Measurements from ENCODE around the gene MFSD6.

MFSD6 gene

DNA sequence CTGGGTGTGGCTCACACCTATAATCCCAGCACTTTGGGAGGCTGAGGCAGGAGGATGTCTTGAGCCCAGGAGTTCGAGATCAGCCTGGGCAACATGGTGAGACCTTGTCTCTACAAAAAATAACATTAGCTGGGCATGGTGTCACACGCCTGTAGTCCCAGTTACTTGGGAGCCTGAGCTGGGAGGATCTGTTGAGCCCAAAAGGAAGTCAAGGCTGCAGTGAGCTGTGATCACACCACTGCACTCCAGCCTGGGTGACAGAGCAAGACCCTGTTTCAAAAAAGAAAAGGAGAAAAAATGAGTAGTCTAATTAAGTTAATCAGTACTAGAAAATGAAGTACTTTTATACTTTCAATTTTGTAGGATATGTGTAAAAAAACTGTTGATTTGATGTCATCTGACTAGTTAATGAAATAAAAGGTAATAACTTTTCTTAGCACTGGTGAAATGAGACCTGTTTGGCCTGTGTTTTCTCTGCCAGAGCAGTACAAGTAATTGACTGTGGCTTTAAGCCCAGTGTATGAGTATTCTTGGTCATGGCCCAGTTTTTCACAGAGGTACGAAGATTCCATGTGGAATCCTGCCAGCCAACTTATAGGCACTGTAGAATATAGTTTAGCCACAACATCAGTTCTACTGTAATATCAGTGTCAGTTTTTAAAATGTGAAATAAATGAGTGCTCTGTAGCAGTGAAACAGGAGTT lies 35.8 kb downstream of the MFSD6 start:
- ATAC-seq (no peak), DNase-seq (no peak)
- H3K9me3 Mint-ChIP-seq, result no peaks in the 10 kb centered on the region
- H3K4me3 Mint-ChIP-seq, result peak overlapping the region in 1 of 2 donors; percentile 9
- peaks cover 63% of the 10 kb centered on the region for H3K4me1 Mint-ChIP-seq
- peak overlapping the region in 1 of 2 donors; percentile 23 for H3K27ac Mint-ChIP-seq
- H3K27me3 Mint-ChIP-seq, result no peaks in the 10 kb centered on the region

DNA sequence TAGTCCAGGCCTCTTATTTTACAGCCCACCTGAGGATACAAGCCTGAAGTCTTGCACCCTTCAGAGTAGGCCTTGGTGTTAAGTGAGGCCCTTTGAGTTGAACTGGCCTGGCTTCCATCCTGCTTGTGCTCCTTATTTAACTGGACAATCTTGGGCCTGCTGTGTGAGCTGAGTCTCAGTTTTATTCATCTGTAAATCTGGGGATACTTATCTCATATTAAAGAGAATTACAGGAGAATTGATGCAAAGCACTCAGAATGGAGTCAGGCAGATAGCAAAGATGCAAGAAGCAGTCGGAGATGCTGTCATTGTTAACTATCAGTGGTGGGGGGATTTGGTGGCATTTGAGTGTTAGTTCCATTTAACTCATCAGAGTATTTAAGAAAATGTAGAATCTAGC lies 36.8 kb downstream of the MFSD6 start:
- H3K4me3 Mint-ChIP-seq, result no peak overlapping the region
- ATAC-seq (no peak), DNase-seq (no peak)
- no peak overlapping the region for H3K27ac Mint-ChIP-seq
- peaks cover 55% of the 10 kb centered on the region for H3K4me1 Mint-ChIP-seq
- no peaks in the 10 kb centered on the region for H3K9me3 Mint-ChIP-seq
- no peaks in the 10 kb centered on the region for H3K27me3 Mint-ChIP-seq

DNA sequence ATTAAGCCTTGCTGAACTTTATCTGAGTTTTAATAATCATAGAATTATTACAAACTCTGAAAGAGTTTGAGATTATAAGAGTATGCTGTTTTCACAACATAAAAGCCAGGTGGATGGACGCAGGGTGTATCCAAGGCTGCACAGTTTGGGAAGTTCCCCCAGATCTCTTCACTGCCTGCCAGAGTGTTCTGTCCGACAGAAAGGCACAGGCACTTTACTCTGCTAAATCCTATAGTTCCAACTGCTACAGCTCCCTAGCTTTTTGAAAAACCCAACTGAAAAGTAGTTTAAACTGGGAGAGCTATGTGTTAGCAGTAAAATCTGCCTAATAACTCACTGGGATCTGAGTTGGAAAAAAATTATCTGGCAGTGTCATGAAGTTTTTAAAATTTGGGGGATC lies 38.0 kb downstream of the MFSD6 start:
- H3K4me3 Mint-ChIP-seq, result no peak overlapping the region
- H3K27ac Mint-ChIP-seq, result no peak overlapping the region
- H3K9me3 Mint-ChIP-seq, result no peaks in the 10 kb centered on the region
- no peaks in the 10 kb centered on the region for H3K27me3 Mint-ChIP-seq
- no peak for DNase-seq
- no peak for ATAC-seq
- peaks cover 54% of the 10 kb centered on the region for H3K4me1 Mint-ChIP-seq

DNA sequence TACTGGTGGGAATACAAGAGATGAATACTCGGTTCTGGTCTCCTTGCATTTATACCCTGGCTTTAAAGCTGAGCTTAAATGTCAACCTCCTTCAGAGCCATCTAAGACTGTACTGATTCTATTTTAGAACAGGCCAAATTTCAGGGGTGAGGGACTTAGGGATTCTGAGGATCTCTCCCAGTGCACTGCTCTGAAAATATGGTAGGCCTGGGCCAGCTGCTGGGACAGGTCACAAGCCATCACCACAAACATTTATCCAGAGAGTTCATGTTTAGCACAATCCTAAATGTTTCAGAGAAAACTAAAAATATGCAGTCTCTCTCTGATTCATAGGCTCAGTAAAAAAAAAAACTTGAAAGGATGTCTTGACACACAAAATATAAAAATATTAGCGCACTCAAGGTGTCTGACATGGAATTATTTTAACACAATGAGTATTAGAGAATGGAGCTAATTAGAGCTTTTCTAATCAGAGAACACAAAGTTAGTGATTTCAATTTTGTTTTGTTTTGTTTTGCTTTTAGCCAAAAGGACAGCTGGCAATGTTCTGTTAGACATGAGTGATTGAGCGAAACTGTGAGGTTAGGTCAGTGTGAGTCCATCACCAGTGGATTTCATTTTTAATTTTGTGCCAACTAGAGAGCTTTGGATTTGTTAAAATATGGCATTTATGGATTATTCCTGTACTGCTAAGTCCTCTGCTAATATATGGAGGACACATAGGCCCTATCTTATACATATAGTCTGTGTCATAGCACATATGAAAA lies 38.8 kb downstream of the MFSD6 start:
- no peak overlapping the region for H3K27ac Mint-ChIP-seq
- peaks cover 54% of the 10 kb centered on the region for H3K4me1 Mint-ChIP-seq
- H3K4me3 Mint-ChIP-seq, result no peak overlapping the region
- no peak for DNase-seq
- no peak for ATAC-seq
- H3K9me3 Mint-ChIP-seq, result no peaks in the 10 kb centered on the region
- H3K27me3 Mint-ChIP-seq, result no peaks in the 10 kb centered on the region

DNA sequence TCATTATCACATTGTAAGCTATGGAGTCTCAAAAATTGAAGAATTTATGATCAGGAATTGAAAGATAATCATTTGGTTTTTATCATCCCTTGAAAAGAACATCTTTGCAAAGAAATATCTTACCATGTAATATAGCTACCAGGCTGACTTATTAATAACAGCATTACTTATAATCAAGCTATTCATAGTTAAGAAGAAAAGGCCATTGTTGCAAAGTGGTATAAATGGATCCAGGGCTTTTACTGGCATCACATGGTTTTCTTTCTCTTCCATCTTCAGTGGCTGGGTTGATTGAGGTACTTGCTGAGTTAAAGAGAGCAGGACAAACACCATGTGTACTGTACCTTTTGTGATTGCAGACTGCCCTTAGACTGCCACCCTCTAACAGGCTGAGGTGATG lies 39.6 kb downstream of the MFSD6 start:
- H3K4me1 Mint-ChIP-seq, result peaks cover 53% of the 10 kb centered on the region
- no peak overlapping the region for H3K4me3 Mint-ChIP-seq
- no peaks in the 10 kb centered on the region for H3K27me3 Mint-ChIP-seq
- no peak overlapping the region for H3K27ac Mint-ChIP-seq
- ATAC-seq (no peak), DNase-seq (no peak)
- peaks cover 0 to under 1% of the 10 kb centered on the region in 2 donors for H3K9me3 Mint-ChIP-seq

DNA sequence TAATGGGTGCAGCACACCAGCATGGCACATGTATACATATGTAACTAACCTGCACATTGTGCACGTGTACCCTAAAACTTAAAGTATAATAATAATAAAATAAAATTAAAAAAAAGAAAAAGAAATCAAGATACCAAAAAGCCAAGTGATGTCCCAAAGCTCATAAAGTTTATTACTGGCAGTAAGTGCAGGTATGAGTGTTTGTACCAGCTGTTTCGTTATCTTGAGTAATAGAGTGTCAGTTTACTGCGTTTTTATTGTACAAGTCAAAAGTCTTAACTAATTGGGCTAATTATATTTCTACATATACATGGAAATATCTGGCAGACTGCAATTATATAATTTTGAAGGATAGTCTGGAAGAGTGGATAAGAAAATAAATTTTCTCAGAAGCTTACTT lies 41.8 kb downstream of the MFSD6 start:
- H3K4me1 Mint-ChIP-seq, result peaks cover 42% of the 10 kb centered on the region

DNA sequence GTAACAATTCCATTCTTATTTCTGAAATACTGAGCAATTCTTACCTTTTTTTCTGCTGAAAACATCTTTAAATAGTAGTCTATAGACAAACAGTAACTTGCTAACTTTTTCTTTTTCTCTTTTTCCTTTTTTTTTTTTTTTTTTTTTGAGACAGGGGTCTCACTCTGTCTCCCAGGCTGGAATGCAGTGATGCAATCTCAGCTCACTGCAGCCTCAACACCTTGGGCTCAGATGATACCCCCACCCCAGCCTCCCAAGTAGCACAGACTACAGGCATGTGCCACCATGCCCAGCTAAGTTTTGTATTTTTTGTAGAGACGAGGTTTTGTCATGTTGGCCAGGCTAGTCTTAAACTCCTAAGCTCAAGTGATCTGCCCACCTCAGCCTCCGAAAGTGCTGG lies 42.2 kb downstream of the MFSD6 start:
- H3K27ac Mint-ChIP-seq, result no peak overlapping the region
- no peaks in the 10 kb centered on the region for H3K27me3 Mint-ChIP-seq
- no peak for DNase-seq
- ATAC-seq, result no peak
- no peak overlapping the region for H3K4me3 Mint-ChIP-seq
- H3K4me1 Mint-ChIP-seq, result peaks cover 40% of the 10 kb centered on the region
- H3K9me3 Mint-ChIP-seq, result peaks cover 0 to 4% of the 10 kb centered on the region in 2 donors

More for the DNA sequence above, 41.8 kb downstream of the MFSD6 start:
- DNase-seq (no peak), ATAC-seq (no peak)
- Mint-ChIP-seq H3K4me3 (no peak overlapping the region), H3K27ac (no peak overlapping the region), H3K27me3 (no peaks in the 10 kb centered on the region), H3K9me3 (peaks cover 0 to 4% of the 10 kb centered on the region in 2 donors)

DNA sequence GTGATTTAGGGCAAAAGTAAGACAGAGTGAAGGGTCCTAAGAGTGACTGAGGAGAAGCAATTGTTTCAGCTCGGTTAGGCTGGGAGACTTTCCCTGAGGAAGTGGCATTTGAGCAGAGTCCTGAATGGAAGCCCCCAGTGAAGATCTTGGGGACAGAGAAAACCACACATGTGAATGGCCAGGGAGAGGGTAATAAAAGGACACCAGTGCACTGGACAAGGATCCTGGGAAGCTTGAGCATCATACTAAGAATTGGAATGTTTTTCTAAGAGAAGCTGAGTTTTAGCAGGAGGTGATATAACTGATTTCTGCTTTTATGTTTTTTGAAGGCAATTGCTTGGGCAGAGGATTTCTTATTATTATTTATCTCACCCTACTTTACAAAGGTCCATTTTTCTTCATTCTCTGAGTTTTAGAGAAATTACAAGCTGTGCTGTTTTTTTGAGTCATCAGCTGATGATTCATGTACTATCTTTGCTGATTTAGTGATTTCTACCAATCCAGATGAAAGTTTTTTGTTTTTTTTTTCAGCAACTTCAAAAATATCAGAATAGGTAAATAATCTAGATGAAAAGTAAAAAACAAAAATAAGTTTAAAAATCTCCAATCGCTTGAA lies 43.5 kb downstream of the MFSD6 start:
- Mint-ChIP-seq H3K4me1 (peaks cover 36% of the 10 kb centered on the region), H3K27me3 (no peaks in the 10 kb centered on the region), H3K4me3 (no peak overlapping the region), H3K27ac (no peak overlapping the region), H3K9me3 (peaks cover 0 to 4% of the 10 kb centered on the region in 2 donors)
- ATAC-seq (no peak), DNase-seq (no peak)

DNA sequence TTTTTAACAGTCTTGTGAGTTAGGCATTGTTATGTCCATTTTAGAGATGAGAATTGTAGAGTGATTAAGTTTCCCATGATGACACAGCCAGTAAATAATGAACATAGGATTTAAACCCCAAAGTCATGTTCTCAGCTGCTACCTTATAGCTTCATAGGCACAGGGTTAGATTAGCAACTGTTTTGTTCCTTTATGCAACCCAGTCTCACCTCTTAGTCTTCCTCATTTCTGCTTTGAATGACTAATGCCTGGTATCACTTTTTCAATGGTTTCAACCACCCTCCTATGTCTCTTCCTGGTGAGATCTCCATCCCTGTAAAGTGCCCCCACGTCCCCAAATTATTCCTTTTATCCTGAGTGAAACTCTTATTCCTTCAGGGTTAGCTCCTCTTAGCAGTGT lies 44.3 kb downstream of the MFSD6 start:
- ATAC-seq, result peak; percentile 78

DNA sequence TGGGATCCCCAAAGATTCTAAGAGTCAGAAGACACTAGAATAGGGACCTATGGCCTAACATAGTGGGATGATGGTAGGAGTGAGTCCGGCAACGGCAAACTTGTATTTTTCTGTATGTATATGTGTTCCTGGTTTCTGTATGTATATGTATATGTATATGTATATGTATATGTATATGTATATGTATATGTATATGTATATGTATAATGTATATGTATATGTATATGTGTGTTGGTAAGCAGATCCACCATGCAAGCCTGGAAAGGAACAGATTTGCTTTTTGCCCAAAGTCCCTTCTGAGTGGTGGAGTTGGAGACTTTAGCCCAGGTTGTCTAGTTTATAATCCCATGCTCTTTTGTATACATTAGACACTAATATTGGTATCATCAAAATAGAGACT lies 46.6 kb downstream of the MFSD6 start:
- Mint-ChIP-seq H3K9me3 (peaks cover 0 to 8% of the 10 kb centered on the region in 2 donors), H3K4me3 (no peak overlapping the region), H3K27ac (no peak overlapping the region), H3K4me1 (peaks cover 44% of the 10 kb centered on the region), H3K27me3 (no peaks in the 10 kb centered on the region)
- DNase-seq (no peak), ATAC-seq (no peak)

More for the DNA sequence above, 44.3 kb downstream of the MFSD6 start:
- Mint-ChIP-seq H3K27ac (no peak overlapping the region), H3K4me1 (peaks cover 37% of the 10 kb centered on the region), H3K4me3 (no peak overlapping the region), H3K9me3 (peaks cover 0 to 4% of the 10 kb centered on the region in 2 donors), H3K27me3 (no peaks in the 10 kb centered on the region)
- DNase-seq, result no peak

DNA sequence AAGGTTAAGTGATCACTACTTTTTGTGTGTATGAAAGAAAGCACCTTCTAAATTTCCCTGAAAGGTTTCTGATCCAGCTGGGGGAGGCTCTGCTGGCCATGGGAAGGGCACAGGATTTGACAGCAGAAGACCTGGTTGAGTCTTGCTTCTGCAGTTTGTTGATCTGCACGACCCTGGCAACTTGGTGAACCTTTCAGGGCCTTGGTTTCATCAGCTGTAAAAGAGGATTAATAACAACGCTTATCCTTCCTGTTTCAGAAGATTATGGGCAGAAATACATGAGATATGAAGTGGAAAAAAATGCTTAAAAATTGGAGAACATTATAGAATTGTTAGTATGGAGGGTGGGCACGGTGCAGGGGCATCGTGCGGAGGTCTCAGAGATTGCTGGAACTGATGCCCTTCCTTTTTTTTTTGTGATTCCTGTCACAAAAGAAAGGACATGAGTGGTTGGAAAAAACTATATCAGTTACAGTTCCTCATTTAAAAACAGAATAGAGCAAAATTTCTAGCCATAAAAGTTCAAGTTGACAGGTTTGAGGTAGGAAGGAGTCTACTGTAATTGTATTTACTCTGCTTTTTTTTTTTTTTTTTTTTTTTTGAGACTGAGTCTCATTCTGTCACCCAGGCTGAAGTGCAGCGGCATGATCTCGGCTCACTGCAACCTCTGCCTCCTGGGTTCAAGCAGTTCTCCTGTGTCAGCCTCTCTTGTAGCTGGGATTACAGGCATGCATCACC lies 47.4 kb downstream of the MFSD6 start:
- Mint-ChIP-seq H3K4me3 (no peak overlapping the region), H3K27me3 (no peaks in the 10 kb centered on the region), H3K9me3 (peaks cover 0 to 8% of the 10 kb centered on the region in 2 donors), H3K27ac (no peak overlapping the region), H3K4me1 (peaks cover 47% of the 10 kb centered on the region)
- ATAC-seq (no peak), DNase-seq (no peak)

DNA sequence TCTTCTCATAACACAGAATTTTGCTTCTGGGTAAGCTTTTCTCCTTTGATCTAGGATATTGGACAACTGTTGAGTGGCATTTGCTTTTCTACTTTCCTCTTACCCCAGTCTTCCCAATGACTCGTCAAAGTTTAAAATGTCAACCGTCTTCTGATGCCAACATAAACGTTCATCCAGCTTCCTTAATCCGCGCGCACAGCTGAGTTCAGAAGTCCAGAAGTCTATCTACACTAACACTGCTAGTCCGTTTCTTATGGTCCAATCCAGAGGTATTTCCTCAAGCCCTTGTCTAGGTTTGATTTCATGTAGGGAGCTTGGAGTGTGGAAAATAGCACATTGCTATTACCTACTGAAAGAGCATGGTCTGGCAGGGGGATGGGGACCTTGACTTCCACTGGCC lies 48.7 kb downstream of the MFSD6 start:
- Mint-ChIP-seq H3K27ac (peak overlapping the region in 1 of 2 donors; percentile 52), H3K4me1 (peaks cover 37% of the 10 kb centered on the region), H3K9me3 (peaks cover 0 to 8% of the 10 kb centered on the region in 2 donors), H3K4me3 (no peak overlapping the region), H3K27me3 (no peaks in the 10 kb centered on the region)
- no peak for ATAC-seq
- no peak for DNase-seq

DNA sequence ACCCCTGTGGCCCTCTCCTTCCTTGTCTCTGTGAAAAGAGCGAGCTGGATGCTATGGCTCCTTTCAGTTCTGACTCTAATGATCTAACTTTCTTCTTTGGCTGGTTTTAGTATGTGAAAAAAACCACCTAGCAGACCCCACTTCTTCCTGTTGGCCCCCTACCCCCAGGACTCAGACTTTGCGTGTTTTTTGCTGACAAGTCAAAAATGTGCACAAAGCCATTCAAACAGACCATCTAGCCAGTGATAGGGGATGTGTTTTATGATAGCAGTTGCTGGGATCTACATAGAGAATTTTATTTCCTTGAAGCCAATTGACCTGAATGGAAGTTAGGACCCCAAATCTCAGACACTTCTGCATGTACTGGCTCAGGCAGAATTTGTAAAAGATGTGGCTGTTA lies 49.1 kb downstream of the MFSD6 start:
- Mint-ChIP-seq H3K4me1 (peaks cover 35% of the 10 kb centered on the region), H3K27ac (peak overlapping the region in 1 of 2 donors; percentile 4), H3K27me3 (no peaks in the 10 kb centered on the region), H3K9me3 (peaks cover 0 to 8% of the 10 kb centered on the region in 2 donors), H3K4me3 (no peak overlapping the region)
- ATAC-seq (no peak), DNase-seq (no peak)

DNA sequence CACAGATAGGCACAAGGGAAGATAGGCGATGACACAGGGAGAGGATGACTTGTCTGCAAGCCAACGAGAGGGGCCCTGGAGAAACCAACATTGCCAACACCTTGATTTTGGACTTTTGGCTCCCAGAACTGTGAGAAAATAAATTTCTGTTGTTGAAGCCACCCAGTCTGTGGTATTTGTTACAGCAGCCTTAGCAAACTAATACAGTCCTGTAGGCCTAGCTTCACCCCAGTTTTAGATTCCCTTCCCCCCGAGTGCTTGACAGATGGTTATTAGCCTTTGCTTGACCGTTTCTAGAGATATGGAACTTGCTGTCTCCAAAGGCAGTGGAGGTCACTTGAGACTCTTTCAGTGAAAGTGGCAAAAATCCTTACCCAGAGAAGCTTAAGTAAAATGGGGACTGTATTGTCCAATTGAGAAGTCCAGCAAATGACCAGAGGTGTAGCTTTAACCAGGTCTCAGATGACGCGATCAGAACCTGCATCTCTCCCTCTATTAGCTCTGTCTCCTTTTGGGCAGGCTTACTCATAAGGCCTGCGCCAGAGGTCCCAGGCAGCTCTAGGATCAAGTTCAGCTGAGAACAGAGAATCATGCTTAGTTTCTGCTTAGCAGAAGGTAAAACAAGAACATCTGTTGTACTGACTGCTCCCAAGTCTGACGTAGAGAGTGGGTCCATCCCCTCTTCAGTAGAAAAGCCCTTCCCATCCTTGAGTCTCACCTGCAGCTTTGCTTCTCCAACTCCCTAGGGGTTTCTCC lies 50.4 kb downstream of the MFSD6 start:
- ATAC-seq (no peak), DNase-seq (no peak)
- no peaks in the 10 kb centered on the region for H3K27me3 Mint-ChIP-seq
- H3K4me1 Mint-ChIP-seq, result peaks cover 33% of the 10 kb centered on the region
- H3K4me3 Mint-ChIP-seq, result no peak overlapping the region
- H3K9me3 Mint-ChIP-seq, result peaks cover 0 to 4% of the 10 kb centered on the region in 2 donors
- H3K27ac Mint-ChIP-seq, result no peak overlapping the region

DNA sequence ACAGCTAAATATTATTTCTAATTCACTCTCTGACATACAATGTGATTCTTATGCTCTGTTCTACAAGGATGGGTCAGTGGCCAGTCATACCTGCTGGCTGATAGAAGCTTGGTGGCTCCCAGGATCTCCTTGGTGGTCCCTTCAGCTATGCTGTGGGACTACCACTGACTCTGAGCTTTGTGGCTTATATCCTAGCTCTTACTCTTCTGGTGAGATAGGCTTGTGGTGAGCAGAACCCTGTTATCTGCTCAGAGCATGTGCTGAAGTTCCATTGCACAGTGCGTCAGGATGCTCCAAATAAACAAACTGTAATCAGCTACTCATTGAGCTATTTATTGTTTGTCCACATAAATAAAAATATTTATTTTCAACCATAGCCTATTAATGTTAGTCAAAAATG lies 51.7 kb downstream of the MFSD6 start:
- no peak for DNase-seq
- Mint-ChIP-seq H3K9me3 (peaks cover 0 to 4% of the 10 kb centered on the region in 2 donors), H3K27ac (no peak overlapping the region), H3K4me1 (peaks cover 44% of the 10 kb centered on the region), H3K4me3 (no peak overlapping the region), H3K27me3 (no peaks in the 10 kb centered on the region)
- no peak for ATAC-seq

Data from stimulated activated naive CD8-positive, alpha-beta T cell treated with anti-CD3 and anti-CD28 coated beads, Interleukin-15, amount 100 ng/mL, for 72 hours (primary cell).